HG02973 (cell line): ENCODE measurements around the gene KCNN2.
A peak's percentile ranks its signal among the peaks of the same experiment; 100 is the strongest.
"Not testable (repeated sequence)": the region's sequence is repeated elsewhere in the genome, so short reads cannot be mapped to it uniquely, and the experiment has no call there.

Experiments
- ATAC-seq: cut with Tn5 transposase; IDR thresholded peaks from one replicate; pipeline ENCODE4 v1.9.1; 2021; ENCODE audit warnings: moderate library complexity; ENCODE audit not compliant: unreplicated experiment

KCNN2 gene

GRCh38 chr5:114418176-114419066 lies 56.6 kb downstream of the KCNN2 start:
- ATAC-seq = peak; percentile 95

GRCh38 chr5:114419067-114419388 lies 57.2 kb downstream of the KCNN2 start:
- ATAC-seq = no peak

GRCh38 chr5:114419959-114420358 lies 58.1 kb downstream of the KCNN2 start:
- no peak for ATAC-seq

GRCh38 chr5:114427204-114427603 lies 65.3 kb downstream of the KCNN2 start:
- ATAC-seq = no peak

- ATAC-seq = no peak
These were observed 68.7 kb downstream of the KCNN2 start for GRCh38 chr5:114430532-114430931.

- not testable (repeated sequence) for ATAC-seq
These were observed 70.8 kb downstream of the KCNN2 start for GRCh38 chr5:114432684-114433083.

- ATAC-seq = no peak
These were observed 72.7 kb downstream of the KCNN2 start for GRCh38 chr5:114434396-114435219.

- ATAC-seq = no peak
These were observed 73.3 kb downstream of the KCNN2 start for GRCh38 chr5:114435220-114435481.

- ATAC-seq = peak; percentile 75
These were observed 74.0 kb downstream of the KCNN2 start for GRCh38 chr5:114435885-114436299.

GRCh38 chr5:114437936-114438335 lies 76.1 kb downstream of the KCNN2 start:
- ATAC-seq = no peak

GRCh38 chr5:114438471-114438870 lies 76.6 kb downstream of the KCNN2 start:
- ATAC-seq = no peak

GRCh38 chr5:114447084-114447773 lies 85.4 kb downstream of the KCNN2 start:
- peak; percentile 43 for ATAC-seq

- no peak for ATAC-seq
These were observed 86.6 kb downstream of the KCNN2 start for GRCh38 chr5:114448481-114448880.

GRCh38 chr5:114449860-114450421 lies 88.1 kb downstream of the KCNN2 start:
- ATAC-seq = peak; percentile 95

- ATAC-seq = no peak
These were observed 88.6 kb downstream of the KCNN2 start for GRCh38 chr5:114450437-114450836.

GRCh38 chr5:114458726-114459125 lies 96.9 kb downstream of the KCNN2 start:
- no peak for ATAC-seq

GRCh38 chr5:114467171-114467570 lies 105.3 kb downstream of the KCNN2 start:
- ATAC-seq = no peak

- no peak for ATAC-seq
These were observed 105.9 kb downstream of the KCNN2 start for GRCh38 chr5:114467729-114468128.

- ATAC-seq = no peak
These were observed 107.5 kb downstream of the KCNN2 start for GRCh38 chr5:114469372-114469771.

- ATAC-seq = no peak
These were observed 109.7 kb downstream of the KCNN2 start for GRCh38 chr5:114471529-114471928.

GRCh38 chr5:114473541-114473940 lies 111.7 kb downstream of the KCNN2 start:
- ATAC-seq = no peak
